CD4-positive, alpha-beta T cell treated with Interleukin-4 for 1 hour (primary cell): ENCODE results near the gene OR2F1.
"Not testable (repeated sequence)": the region's sequence is repeated elsewhere in the genome, so short reads cannot be mapped to it uniquely, and the experiment has no call there.

ENCODE experiments used
- DNase-seq, 2 donors: peaks; one replicate each; pipeline ENCODE4 v3.0.0-alpha.2; 2020 to 2022

OR2F1 gene

GRCh38 chr7:144010061-144010460 is 55.4 kb downstream of the OR2F1 start:
- not testable (repeated sequence) for DNase-seq

- not testable (repeated sequence) for DNase-seq
Measured at GRCh38 chr7:144010821-144011220, 56.2 kb downstream of the OR2F1 start.

GRCh38 chr7:144011458-144012230 is 57.0 kb downstream of the OR2F1 start:
- no peak for DNase-seq
